WTC11 (cell line): Measurements from ENCODE around the gene STRN4.

Source experiments
- ATF6 ChIP-seq: sonication (generic); formaldehyde crosslinking; IDR thresholded peaks from 2 replicates; pipeline ENCODE4 v1.8.1; 2023; ENCODE audit warnings: mild to moderate bottlenecking, missing genetic modification reagents
- CTCF ChIP-seq: fragments of 200-600 bp; IDR thresholded peaks from 2 replicates; pipeline ENCODE4 v1.8.0; 2022; ENCODE audit warnings: antibody characterized with exemption
- E2F4 ChIP-seq: sonication (generic); formaldehyde crosslinking; IDR thresholded peaks from 2 replicates; pipeline ENCODE4 v1.8.1; 2022; ENCODE audit warnings: low read depth, mild to moderate bottlenecking, moderate library complexity, missing genetic modification reagents, borderline replicate concordance
- FOXK1 ChIP-seq: sonication (generic); formaldehyde crosslinking; IDR thresholded peaks from 2 replicates; pipeline ENCODE4 v1.8.0; 2022; ENCODE audit warnings: mild to moderate bottlenecking, moderate library complexity, missing genetic modification reagents
- FOXP1 ChIP-seq: sonication (generic); formaldehyde crosslinking; IDR thresholded peaks from 2 replicates; pipeline ENCODE4 v1.8.0; 2022; ENCODE audit warnings: missing genetic modification reagents, mild to moderate bottlenecking, moderate library complexity, borderline replicate concordance
- IRF2 ChIP-seq: sonication (generic); formaldehyde crosslinking; IDR thresholded peaks from 2 replicates; pipeline ENCODE4 v1.8.0; 2022; ENCODE audit warnings: low read depth, missing genetic modification reagents, borderline replicate concordance
- JUN ChIP-seq: sonication (generic); formaldehyde crosslinking; IDR thresholded peaks from 2 replicates; pipeline ENCODE4 v1.8.0; 2023; ENCODE audit warnings: mild to moderate bottlenecking, missing genetic modification reagents
- KAT7 ChIP-seq: sonication (generic); formaldehyde crosslinking; IDR thresholded peaks from 2 replicates; pipeline ENCODE4 v1.8.1; 2023; ENCODE audit warnings: missing genetic modification reagents, mild to moderate bottlenecking, borderline replicate concordance
- MAX ChIP-seq: sonication (generic); formaldehyde crosslinking; IDR thresholded peaks from 2 replicates; pipeline ENCODE4 v1.8.0; 2022; ENCODE audit warnings: mild to moderate bottlenecking, missing genetic modification reagents
- SP1 ChIP-seq: sonication (generic); formaldehyde crosslinking; conservative IDR thresholded peaks from 2 replicates; pipeline ENCODE4 v1.8.1; 2022; ENCODE audit warnings: missing genetic modification reagents
- ZNF512 ChIP-seq: sonication (generic); formaldehyde crosslinking; IDR thresholded peaks from 2 replicates; pipeline ENCODE4 v1.8.1; 2022; ENCODE audit warnings: missing genetic modification reagents, borderline replicate concordance
- ZNF671 ChIP-seq: fragments of 250-450 bp; sonication (Bioruptor Pico); IDR thresholded peaks from 2 replicates; pipeline ENCODE4 v1.8.0; 2021; ENCODE audit warnings: mild to moderate bottlenecking
- ZSCAN18 ChIP-seq: fragments of 250-450 bp; sonication (Bioruptor Pico); IDR thresholded peaks from 2 replicates; pipeline ENCODE4 v2.1.2; 2022; ENCODE audit warnings: mild to moderate bottlenecking, moderate library complexity

- TF ChIP-seq ATF6 (CRISPR knock-in tag) (no peak), ZNF512 (CRISPR knock-in tag) (no peak), E2F4 (no peak), KAT7 (no peak), CTCF (peak; percentile 29; the same call in 1 of the 2 replicates), ZNF671 (no peak), MAX (no peak), FOXK1 (CRISPR knock-in tag) (no peak), ZSCAN18 (CRISPR knock-in tag) (no peak), IRF2 (CRISPR knock-in tag) (no peak), SP1 (CRISPR knock-in tag) (no peak), FOXP1 (CRISPR knock-in tag) (no peak), JUN (CRISPR knock-in tag) (no peak)
Measured at GRCh38 chr19:46721269-46722003, 24.8 kb downstream of the STRN4 start.
